Transverse colon (tissue), 3 donors: ENCODE results near the gene TBC1D2B.

Experiments
- POLR2A ChIP-seq: fragments of 450-650 bp; IDR thresholded peaks from one replicate; pipeline ENCODE4 v1.6.1; 2016; ENCODE audit warnings: antibody characterized with exemption, mild to moderate bottlenecking, moderate library complexity
- TF ChIP-seq, protein P1 (sequence below), 5 experiments: fragments of 200-600 bp in 3 of 5; fragments of 450-650 bp in 2 of 5; sonication (generic) in 3 of 5; IDR thresholded peaks; 1 replicate in 2 of 5; 2 replicates in 3 of 5; pipeline ENCODE4 v1.5.1; 2016 to 2017; ENCODE audit warnings: antibody characterized with exemption in 5 of 5, inconsistent platforms in 3 of 5, mild to moderate bottlenecking in 2 of 5, moderate library complexity in 1 of 5

DNA sequence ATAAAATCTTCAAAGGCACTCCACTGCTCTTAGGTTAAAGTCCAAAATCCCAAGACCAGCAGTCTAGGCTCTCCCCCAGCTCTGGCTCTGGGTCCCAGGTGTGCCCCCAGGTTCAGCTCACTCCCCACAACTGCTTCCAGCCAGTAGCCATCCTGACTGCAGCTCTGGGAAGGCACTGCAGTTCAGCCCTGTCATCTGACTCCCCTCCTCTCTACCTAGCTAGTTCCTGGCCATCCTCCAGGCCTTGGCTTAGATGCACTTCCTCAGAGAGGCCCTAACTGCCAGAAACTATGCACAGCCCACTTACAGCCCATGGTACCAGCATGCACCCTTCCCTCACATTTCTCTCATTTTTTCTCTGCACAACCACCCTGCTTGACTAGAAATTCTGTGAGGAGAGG, 25.5 kb downstream of the TBC1D2B start:
- no peak for TF ChIP-seq POLR2A
- TF ChIP-seq, protein P1, sequence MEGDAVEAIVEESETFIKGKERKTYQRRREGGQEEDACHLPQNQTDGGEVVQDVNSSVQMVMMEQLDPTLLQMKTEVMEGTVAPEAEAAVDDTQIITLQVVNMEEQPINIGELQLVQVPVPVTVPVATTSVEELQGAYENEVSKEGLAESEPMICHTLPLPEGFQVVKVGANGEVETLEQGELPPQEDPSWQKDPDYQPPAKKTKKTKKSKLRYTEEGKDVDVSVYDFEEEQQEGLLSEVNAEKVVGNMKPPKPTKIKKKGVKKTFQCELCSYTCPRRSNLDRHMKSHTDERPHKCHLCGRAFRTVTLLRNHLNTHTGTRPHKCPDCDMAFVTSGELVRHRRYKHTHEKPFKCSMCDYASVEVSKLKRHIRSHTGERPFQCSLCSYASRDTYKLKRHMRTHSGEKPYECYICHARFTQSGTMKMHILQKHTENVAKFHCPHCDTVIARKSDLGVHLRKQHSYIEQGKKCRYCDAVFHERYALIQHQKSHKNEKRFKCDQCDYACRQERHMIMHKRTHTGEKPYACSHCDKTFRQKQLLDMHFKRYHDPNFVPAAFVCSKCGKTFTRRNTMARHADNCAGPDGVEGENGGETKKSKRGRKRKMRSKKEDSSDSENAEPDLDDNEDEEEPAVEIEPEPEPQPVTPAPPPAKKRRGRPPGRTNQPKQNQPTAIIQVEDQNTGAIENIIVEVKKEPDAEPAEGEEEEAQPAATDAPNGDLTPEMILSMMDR (IDR thresholded peaks at IDR 0.05): no peak
